ENCODE results near the gene LAMP2.
"Not testable (repeated sequence)": the region's sequence is repeated elsewhere in the genome, so short reads cannot be mapped to it uniquely, and the experiment has no call there.

Gene LAMP2

GRCh38 chrX:120468825-120469525, at the start of gene LAMP2:
LAMP2 (minus strand) TSS chrX:120469296; CDS start chrX:120469169, 127 bp downstream.
- DNase-seq (ENCODE audit: low read depth in 2 of 2) = peak; percentile 56 to 64

- DNase-seq (ENCODE audit: low read depth in 2 of 2) = no peak
Observed at GRCh38 chrX:120517936-120518335, 48.8 kb upstream of the LAMP2 start.

- no peak for DNase-seq (ENCODE audit: low read depth in 2 of 2)
Observed at GRCh38 chrX:120514236-120514635, 45.1 kb upstream of the LAMP2 start.

DNA sequence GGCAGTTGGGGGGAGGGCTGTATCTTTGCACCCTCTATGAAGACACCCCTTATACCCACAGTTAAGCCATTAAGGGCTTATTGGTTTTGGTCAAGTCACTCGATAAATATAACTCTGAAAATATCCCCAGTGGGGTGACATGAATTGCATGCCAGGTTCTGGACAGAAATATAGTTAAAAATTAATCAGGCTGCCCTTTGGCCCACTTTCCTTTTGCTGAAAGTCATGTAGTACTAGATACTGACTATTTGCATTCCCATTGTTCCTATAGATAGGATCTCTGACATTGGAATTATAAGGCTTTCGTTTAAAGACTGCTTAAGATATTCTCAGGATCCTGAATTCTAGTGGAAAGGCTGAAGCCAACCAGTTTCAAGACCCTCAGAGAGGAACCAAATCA, 43.5 kb upstream of the LAMP2 start:
- DNase-seq (ENCODE audit: low read depth in 2 of 2) = no peak

GRCh38 chrX:120512222-120512621, 43.1 kb upstream of the LAMP2 start:
- no peak for DNase-seq (ENCODE audit: low read depth in 2 of 2)

GRCh38 chrX:120504569-120504968, 35.5 kb upstream of the LAMP2 start:
- DNase-seq (ENCODE audit: low read depth in 2 of 2) = no peak

DNA sequence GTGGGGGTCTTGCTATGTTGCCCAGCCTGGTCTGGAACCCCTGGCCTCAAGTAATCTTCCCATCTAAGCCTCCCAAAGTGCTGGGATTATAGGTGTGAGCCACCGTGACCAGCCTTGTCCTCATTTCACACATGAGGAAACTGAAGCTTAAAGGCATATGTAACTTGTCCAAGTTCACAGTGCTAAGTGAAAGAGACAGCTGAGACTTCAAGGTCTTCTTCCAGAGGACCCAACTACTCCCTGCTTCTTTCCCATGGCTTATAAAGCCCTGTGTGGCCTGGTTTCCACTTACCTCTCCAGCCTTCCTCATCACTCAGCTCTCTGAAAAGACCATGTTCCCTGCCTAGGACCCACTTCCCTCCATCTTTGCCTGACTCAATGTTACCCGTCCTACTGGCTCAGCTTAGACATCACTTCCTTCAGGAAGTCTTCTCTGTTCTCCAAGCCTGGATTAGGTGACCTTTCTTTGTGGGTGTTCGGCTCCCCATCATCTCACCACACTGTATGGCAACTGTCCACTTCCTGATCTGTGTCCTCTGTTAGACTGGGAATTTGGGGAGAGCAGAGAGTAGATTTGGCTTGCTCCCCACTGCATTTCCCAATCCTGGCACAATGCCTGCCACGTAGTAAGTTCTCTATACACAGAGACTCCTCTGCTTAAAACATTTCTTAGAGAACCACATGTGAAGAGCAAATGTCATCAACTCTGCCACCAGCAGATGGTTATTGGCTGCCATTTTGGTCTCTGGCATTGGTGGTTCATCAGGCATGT, 30.4 kb upstream of the LAMP2 start:
- DNase-seq (ENCODE audit: low read depth in 2 of 2) = no peak

DNA sequence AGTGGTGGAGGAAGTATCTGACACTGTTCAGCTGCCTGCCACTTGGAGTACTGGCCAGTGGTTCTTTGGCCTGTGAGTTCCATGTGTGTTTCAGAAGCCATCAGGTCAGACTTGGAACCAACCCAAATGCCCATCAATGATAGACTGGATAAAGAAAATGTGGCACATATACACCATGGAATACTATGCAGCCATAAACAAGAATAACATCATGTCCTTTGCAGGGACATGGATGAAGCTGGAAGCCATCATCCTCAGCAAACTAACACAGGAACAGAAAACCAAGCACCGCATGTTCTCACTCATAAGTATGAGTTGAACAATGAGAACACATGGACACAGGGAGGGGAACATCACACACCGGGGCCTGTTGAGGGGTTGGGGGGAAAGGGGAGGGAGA, 21.0 kb upstream of the LAMP2 start:
- not testable (repeated sequence) for DNase-seq (ENCODE audit: low read depth in 2 of 2)

DNA sequence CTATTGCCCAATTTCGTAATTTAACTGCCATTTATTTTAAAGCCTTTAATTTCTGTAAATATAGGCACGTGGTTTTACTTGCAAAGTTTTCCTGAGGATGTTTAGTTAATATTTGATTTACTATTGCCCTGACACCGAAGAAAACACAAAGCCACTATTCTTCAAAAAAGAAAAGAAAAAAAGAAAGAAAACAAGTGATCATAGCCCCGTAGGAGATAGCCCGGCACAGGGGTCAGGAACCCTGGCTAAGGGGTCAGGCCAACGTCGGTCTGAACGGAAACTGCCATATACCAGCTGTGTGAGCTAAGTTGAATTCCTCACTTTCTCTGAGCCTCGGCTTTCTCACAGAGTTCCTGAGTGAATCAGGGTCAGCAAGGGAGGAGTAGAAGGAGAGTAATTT, 17.7 kb upstream of the LAMP2 start:
- no peak for DNase-seq (ENCODE audit: low read depth in 2 of 2)

- DNase-seq (ENCODE audit: low read depth in 2 of 2) = peak in 1 of 2 donors; percentile 6
Observed at GRCh38 chrX:120485638-120486520, 16.8 kb upstream of the LAMP2 start.

DNA sequence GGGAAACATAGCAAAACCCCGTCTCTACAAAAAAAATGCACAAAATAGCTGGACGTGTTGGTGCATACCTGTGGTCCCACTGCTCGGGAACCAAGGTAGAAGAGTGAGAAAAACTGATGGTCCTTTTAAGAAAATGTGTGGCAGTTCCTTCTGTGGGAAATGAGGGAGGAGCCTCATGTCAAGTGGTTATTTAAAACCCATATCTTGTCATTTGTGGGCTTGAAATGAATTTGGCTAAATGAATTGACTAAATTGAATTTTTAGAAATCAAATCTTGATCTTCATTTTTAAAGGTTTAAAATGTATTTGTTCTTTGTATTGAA, 16.2 kb upstream of the LAMP2 start:
- no peak for DNase-seq (ENCODE audit: low read depth in 2 of 2)

GRCh38 chrX:120477453-120477852, 8.4 kb upstream of the LAMP2 start:
- DNase-seq (ENCODE audit: low read depth in 2 of 2) = no peak

GRCh38 chrX:120476714-120477113, 7.6 kb upstream of the LAMP2 start:
- no peak for DNase-seq (ENCODE audit: low read depth in 2 of 2)

DNA sequence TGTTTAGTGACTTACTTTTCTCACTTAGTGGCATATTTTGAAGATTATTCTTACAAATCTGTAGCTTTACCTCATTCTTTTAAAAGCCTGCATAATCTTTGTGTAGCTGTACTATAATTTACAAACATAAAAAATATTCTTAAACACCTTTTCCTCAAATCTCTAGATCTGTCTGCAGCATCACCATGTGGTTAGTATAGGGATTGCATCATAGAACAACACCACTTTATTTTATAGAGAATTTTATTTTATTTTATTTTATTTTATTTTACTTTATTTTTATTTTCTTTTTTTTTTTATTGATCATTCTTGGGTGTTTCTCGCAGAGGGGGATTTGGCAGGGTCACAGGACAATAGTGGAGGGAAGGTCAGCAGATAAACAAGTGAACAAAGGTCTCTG, 6.4 kb upstream of the LAMP2 start:
- DNase-seq (ENCODE audit: low read depth in 2 of 2) = not testable (repeated sequence)

DNA sequence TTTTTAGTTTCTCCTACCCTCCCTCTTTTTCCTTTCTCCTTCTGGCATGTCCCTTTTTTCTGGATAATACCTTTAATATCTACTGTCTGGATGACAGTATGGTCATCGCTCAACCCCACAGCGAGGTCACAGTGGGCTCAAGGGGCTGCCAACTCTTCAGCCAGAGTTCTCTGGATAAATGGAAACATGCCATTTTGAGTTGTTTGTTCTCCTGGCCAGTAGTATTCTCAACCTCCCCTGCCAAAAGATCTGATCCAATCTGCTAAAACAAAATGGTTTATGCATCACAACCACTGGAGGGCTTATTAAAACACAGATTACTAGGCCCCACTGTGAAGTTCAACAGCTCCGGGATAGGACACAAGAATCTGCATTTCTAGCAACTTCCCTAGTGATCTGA, 5.0 kb upstream of the LAMP2 start:
- DNase-seq (ENCODE audit: low read depth in 2 of 2) = no peak

DNA sequence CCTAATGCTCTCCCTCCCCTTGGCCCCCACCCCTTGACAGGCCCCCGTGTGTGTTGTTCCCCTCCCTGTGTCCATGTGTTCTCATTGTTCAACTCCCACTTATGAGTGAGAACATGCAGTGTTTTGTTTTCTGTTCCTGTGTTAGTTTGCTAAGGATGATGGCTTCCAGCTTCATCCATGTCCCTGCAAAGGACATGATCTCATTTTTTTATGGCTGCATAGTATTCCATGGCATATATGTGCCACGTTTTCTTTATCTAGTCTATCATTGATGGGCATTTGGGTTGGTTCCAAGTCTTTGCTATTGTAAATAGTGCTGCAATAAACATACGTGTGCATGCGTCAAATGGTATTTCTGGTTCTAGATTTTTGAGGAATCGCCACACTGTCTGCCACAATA, 561 bp upstream of the LAMP2 start:
- not testable (repeated sequence) for DNase-seq (ENCODE audit: low read depth in 2 of 2)

GRCh38 chrX:120468479-120468824, 644 bp downstream of the LAMP2 start:
- DNase-seq (ENCODE audit: low read depth in 2 of 2) = no peak

- DNase-seq (ENCODE audit: low read depth in 2 of 2) = no peak
Observed at GRCh38 chrX:120468071-120468470, 1.0 kb downstream of the LAMP2 start.

GRCh38 chrX:120464411-120464810, 4.7 kb downstream of the LAMP2 start:
- DNase-seq (ENCODE audit: low read depth in 2 of 2) = no peak

GRCh38 chrX:120463241-120463640, 5.9 kb downstream of the LAMP2 start:
- no peak for DNase-seq (ENCODE audit: low read depth in 2 of 2)

DNA sequence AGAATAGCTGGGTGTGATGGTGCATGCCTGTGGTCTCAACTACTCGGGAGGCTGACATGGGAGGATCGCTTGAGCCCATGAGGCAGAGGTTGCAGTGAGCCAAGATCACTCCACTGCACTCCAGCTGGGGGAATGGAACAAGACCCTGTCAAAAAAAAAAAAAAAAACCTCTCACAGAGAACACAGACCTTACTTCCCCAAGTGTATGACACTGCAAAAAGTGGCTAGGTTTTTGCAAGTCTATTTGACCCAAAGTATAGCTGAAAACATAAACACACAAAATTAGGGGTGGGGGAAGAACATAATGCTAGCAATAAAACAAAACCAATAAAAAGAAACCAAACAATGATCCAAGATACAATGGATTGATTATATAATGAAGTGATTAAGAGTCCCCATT, 6.7 kb downstream of the LAMP2 start:
- no peak for DNase-seq (ENCODE audit: low read depth in 2 of 2)

DNA sequence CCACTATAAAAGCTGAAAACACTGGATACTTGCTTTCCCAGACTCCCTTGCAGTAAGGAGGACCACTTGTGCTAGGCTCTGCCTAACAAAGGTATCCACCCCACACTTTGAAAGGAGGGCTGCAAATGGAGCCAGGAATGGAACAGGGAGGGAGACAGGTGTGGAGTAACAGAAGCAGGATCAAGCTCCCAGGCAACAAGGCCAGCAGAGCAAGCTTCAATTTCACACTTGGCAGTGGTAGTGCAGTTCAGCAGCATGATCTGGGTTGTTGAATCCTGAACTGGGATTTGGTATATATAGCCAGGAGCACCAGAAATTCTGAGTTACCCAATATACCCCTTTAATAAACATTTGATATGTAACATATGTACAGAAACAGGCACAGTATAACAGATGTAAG, 9.8 kb downstream of the LAMP2 start:
- no peak for DNase-seq (ENCODE audit: low read depth in 2 of 2)

DNA sequence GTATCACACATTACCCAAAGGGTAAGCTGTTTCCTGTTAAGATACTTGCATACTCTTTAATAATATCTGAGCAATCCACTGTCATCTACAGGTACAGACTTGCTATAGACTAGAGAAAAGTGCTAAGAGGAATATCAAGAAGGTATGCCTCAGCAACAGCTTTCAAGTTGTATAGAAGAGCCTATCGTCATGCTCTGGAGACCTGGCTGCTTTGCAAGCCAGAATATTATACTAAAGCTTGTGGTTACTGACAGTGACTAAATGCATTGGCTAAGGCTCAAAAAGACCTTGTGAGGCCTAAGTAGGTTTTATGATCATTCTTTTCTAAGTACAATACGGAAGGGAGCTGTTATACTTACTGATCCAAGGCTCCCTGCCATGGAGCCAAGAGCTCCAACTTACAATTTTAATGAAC, 11.3 kb downstream of the LAMP2 start:
- DNase-seq (ENCODE audit: low read depth in 2 of 2) = no peak
